ENCODE results near the gene GRM7.

The GRM7 gene

DNA sequence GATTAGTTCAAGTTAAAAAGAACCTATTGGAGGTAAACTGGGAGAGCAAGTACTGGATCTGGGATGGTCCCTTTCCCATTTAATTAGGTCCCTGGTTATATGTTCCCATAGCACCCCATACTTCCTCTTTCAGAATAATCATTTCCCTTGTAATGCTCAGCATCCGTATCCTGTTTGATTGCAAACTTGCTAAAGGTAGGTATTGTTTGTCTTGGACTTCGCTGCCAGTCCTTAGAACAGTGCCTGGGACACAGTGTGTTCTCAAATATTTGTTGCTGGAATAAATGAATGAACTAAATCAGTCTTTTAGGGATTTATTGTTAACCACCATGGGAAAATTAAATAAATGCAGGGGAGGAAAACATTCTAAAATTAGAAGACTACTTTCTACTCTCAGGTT, 299.8 kb downstream of the GRM7 start:
- DNase-seq, result no peak

DNA sequence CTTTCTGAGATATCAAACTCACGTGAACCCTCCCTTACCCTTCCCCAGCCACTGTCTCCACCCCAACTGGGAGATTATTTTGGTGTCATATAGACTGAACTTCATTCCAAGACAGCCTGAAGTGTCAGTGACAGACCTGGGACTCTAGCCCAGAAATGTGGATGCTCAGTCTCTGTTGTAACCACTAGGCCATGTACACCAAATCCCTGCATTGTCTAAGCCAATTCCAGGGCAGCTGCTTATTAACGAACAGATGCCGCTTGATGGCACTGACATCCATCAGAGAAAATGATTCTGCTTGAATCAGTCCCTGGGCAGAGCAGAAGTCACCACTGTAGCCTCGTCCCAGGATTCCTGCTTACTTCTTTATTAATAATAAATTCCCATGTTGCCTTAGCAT, 305.5 kb downstream of the GRM7 start:
- no peak for DNase-seq

DNA sequence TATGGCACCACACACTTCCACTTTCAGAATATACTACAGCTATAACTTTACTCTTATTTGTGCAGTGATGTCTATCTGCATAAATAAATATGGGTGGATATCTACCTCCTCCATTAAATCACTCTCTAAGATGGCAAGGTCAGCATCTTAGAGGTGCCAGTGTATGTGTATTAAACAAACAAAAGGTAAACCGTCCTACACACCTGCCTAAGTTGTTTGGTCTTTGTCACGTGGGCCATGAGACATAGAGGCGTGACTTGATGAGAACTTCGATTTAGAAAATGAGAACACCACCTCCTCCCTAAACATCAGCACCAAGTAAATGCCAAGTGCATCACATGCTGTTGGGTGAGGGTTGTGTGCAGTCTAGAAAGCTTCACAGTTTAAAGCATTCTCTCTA, 310.6 kb downstream of the GRM7 start:
- no peak for DNase-seq

DNA sequence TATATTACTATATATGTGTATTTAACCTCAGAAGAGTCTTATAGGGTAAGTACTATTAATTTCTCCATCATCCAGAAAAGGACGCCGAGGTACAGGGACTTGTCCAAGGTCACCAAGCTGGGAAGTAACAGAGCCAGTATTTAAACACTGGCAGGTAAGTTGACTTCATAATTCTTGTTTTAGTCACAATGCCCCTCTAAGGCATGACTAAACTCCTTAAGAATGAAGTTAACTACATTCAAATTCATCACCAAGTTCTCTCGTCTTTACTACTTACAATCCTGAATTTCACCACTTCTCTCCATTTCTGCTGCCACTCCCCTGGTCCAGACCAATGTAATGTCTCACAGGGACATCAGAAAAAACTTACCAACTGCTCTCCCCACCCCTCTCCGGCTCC, 312.1 kb downstream of the GRM7 start:
- no peak for DNase-seq

DNA sequence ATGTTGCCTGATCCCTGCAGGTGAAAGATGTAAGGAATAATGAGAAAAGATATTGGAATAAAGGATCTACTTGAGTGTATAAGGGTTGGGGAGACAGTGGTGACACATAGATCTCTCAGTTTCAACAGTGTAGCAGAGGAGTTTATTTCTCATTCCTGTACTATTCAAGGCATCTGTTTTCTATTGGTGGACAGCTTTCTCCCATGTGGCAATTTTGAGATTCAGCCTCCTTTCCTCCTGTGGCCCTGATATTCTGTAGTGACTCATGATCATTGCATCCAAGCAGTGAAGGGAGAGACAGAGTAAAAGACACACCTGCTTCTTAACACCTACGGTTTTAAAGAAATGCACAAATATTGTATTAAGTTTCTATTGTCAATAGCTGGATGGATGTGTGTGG, 327.6 kb downstream of the GRM7 start:
- no peak for DNase-seq

DNA sequence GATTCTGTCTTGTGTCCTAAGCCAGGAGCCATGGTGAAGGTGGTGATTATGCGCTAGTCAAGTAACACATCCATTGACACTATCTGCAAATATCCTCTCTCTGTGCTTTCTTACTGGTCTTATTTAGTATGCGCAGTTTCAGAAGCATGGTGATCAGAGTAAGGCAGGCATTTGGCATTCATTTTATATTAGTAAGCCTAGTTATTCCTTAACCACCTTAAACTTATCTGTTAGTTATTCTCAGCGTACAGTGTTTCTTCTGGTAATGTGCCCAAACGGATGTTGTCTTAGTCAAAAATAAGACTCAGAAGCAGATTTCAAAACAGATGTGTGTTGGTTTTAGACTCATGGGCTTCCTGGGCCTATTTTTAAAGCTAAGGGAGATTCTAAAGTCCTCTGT, 329.2 kb downstream of the GRM7 start:
- no peak for DNase-seq

DNA sequence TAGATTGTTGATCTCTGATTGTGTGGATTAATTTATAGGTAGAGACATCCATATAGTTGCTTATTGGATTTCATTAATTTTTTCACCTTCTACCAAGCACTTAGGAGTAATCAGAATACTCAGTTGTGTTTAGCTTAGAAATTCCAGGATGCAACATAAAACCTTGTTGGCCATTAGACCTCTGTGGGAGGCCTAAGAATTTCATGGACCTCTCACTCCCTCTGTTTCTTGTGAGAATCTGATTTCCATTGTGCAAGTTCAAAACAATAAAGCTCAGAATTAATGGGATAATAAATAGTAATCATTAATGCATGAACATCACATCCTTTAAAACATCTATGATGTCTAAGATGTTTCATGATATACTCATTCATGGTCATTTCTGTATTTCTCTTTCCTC, 332.4 kb downstream of the GRM7 start:
- DNase-seq, result no peak

DNA sequence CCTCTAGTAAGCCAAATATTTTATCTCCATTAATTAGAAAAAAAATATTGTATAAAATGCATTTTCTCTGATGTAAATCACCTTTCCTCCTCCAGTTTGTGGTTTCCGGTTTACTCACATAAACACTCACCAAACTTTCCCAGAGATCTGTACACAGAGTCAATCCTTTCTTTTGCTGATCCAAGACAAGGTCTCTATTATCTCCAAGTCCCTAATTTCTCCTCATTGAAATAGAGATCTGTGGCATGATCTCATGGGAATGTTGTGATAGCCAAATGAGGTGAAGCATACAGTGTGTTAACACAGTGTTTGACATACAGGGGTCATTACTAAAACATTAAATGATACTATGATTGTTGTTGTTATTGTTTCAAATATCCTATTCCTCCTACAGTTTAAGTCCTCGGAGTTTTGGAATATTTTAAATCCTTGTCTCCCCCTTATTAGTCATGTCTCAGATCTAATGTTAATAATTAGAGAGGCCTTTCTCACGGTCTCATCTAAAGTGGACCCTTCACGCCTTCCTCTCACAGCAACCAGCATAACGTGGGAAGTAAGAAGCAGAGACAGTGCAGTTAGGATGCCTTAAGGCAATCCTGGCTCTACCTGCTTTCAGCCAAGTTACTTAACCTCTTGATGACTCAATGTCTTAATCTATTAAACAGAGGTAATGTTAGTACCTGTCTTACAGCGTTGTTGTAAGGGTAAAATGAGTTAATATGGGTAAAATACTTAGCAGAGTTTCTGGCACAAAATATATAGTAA, 333.3 kb downstream of the GRM7 start:
- DNase-seq, result no peak

DNA sequence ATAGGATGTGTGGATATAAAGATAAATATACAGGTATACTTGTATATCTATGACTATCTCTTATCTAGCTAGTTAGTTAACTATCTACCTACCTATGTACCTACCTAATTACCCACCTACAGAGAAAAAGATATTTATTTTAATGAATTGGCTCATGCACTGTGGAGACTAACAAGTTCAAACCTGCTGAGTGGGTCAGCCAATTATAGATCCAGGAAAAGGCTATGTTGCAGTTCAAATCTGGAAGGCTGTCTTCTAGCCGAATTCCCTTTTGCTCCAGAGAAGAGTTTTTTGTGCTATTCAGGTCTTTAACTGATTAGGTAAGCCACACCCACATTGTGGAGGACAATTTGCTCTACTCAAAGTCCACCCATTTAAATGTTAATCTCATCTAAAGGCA, 335.0 kb downstream of the GRM7 start:
- DNase-seq, result no peak

DNA sequence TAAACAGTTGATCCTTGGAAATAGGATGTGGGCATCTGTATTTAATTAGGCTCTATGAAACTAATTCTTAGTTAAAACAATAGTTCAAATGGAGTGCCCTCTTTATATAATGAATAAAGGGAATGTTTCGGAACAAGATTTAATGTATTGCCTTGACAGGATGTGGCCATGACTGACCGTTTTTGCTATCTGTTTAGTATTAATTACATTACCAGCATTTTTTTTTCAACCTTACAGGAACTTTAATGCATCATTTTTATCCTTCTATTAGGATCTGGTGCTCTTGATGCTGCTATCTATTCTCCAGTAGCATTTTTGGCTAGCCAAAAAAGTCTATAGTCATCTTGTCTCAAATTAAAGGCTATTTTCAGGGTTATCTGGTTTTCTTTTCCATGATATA, 340.9 kb downstream of the GRM7 start:
- no peak for DNase-seq

DNA sequence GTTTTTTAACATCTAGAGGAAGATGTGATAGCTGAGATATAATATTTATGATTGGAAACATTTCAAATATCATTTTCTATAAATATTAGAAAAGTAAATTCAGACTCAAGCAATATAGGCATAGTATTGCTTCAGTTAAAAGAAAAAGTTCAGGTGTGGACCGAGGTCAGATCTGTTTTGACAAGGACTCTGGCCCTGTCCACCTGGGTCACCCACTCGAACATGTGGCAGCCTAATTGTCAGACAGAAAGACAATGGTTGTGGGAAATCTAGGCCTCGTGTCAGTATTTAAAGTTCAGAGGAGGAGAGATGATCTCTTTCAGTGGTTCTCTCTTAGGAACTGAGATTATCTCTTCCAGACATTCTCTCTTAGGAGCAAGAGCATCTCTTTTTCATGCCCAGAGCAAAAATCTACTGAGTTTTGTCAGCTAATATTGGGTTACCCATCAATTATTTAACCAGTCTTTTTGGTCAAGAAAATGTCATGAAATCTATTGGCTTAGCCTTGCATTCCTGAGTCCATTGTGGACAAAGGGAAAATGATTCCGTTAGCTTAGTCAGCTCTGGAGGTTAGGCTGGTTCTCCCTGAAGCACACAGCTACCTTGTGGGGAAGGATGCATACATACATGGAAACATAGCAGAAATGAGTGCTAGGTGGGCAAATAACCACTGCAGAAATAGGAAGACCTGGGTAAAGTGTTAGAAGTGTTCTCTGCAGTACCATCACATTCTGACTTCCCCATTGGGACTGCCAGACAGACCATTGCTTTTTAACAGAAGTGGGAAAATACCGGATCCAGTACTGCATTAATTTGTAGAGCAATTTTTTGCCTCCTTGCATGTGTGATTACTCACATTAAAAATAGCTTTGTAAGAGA, 343.3 kb downstream of the GRM7 start:
- no peak for DNase-seq

DNA sequence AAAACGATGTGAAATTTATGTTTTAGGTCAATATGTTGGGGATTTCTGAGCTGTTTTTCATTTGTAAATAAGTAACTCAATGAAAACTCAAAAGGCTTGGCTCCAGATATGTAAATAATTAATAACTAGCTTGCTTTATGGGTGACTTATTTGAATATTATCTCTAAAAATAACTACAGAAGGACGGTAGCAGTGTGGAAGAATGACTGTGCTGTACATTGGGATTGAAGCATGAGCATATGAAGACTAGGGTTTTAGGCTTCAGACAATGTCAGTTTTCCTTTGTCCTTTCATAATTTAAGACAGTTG, 343.9 kb downstream of the GRM7 start:
- no peak for DNase-seq

DNA sequence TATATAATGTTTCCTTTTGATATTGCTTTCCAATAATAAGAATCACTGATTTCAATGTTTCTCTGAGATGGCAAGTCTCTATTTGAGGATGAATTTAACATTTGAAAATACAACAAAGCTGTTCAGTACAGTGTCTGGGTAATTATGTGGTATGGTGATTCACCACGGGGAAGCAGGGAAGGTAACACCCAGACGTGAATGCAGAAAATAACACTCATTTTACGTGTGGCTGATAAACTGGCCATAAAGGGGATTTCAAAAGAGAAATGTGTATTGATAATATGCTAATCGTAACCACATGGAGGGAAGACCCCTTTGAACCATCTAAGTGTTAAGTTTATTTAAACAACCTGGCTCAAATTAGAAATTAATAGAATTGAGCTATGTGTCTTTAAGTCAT, 344.6 kb downstream of the GRM7 start:
- no peak for DNase-seq

DNA sequence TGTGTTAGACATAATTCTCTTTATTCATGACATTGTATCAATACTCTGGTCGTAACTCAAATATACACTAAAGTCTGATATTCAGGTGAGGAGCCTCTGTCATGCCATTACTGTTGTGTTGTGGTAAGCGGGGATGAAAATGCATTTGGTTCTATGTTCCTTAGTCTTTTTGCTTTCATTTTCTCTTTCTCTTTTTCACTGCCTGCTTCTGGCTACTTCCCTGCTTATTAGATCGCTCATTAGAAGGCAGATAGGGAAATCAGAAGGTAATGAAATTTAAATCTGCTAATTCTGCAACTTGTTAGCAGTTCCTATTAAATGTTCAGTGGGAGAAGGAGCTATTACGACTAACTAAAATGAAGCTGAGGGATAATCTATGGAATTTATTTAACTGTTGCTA, 345.0 kb downstream of the GRM7 start:
- no peak for DNase-seq

DNA sequence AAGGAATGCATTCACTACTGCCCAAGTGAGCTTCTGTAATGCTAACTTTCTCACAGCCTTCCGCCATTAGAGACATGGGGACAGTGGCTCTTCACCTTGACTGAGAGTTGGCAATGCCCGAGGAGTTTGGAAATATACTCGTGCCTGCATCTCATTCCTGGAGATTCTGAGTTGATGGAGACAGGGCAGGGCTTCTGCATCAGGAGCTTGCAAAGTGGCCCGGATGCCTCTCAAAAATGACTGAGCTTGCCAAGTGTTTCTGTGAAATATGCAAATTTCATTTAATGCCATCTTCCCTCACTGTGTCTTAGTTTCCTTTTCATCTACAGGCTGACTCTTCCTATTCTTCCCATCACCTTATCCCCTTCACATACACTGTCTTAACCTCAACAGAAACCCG, 346.2 kb downstream of the GRM7 start:
- DNase-seq, result no peak

DNA sequence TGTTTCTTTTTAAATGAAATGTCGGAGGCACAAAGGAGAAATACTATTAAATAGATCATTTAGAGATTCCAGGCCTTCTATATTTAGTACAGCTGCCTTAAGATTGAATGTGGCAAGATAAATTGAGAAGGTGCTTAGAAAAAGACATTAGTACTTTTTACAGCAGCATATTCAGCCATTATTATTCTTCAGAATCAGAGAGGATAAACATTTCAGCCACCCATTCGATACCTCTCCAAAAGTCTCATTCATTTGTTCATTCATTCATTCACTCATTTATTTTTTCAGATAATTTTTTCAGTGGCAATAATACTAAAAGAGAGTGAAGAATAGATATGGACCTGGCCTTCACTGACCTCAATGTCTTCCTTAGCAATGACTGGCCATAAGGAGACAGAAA, 347.0 kb downstream of the GRM7 start:
- DNase-seq, result no peak

DNA sequence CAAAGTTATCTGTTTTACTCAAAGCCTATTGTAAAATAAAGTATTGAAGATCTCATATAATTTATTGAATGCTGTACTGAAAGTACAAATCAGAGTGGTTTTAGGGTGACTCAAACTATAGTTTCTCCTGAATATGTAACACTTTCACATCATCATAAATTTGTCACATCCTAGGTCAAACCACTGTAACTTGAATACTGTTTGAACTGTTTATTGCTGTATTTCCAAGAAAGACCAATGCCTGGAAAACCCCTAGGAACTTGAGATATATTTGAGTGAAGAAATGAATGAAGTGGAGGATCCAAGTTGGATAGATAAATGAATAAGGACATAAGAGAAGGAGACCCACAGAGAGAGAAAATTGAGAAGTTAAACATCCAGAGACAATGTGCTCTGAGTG, 348.2 kb downstream of the GRM7 start:
- no peak for DNase-seq

DNA sequence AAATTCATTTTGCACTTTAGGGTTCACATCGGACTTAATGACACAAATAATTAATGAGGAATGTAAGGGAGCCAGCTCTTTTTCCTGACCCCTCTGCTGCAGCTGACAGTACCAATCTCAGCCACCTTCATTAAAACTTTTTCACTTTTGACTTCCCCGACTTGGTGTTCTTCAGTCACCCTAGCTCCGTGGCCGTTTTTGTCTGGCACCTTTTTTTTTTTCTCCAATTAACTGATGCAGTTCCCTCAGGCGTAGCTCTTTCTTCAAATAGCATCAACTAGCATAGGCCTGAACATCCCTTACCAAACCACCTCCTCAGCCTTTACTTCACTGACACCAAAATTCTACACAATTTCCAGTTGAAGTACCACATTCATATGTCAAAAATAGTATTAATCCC, 350.8 kb downstream of the GRM7 start:
- no peak for DNase-seq

DNA sequence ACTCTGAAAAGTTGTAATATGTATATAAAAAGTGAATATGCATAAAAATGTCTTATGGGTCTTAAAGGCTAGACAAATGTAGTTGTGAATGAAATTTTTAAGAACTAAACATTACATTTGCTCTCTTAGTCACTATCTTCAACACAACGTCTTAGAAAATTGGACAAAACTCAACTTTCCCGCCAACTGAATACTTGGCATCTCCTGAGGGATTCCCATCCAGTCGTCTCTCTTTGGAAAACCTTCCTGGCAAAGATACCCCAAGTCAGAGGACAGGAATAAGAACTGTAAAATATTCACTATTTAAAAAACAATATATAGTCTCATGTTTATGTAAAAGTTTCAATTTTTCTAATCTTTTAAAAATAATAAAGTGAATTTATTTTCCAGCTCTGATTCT, 354.8 kb downstream of the GRM7 start:
- no peak for DNase-seq

DNA sequence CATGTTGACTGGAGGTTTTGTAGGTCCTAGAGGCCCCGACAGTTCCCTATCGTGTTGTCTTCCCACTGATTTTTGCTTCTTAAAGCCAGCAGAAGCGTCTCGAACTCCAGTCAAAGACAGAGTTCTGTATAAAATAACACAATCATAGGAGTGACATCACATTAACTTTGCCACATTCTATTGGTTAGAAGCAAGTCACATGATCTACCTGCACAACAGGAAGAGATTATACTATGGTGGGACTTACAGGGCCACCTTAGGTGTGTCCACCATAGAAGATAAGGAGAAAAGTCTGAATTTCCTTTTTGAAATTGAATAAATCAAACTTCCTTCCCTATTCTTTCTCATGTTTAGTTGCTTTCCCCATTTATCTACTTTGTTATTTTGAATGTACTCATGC, 365.5 kb downstream of the GRM7 start:
- no peak for DNase-seq

DNA sequence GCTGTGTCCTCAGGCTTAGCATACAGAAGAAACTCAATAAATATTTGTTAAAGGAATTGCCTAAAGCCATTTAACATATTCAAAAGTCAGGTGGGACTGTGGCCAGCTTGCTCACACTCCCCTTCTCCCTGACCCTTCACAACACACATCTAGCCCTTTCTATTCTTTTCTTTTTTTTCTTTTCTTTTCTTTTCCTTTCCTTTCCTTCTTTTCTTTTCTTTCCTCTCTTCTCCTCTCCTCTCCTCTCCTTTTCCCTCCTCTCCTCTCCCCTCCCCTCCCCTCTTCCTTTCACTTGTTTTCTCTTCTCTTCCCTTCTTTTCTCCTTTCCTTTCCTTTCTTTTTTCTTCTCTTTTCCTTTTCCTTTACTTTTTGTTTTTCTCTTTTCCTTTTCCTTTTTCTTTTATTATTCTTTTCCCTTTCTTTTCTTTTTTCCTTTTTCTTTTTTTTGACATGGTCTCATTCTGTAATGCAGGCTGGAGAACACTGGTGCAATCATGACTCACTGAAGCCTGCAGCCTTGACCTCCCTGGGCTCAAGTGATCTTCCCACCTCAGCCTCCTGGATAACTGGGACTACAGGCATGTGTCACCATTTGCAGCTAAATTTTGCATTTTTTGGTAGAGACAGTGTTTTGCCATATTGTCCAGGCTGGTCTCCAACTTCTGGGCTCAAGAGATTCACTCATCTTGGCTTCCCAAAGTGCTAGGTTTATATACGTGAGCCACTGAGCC, 377.8 kb downstream of the GRM7 start:
- no peak for DNase-seq

DNA sequence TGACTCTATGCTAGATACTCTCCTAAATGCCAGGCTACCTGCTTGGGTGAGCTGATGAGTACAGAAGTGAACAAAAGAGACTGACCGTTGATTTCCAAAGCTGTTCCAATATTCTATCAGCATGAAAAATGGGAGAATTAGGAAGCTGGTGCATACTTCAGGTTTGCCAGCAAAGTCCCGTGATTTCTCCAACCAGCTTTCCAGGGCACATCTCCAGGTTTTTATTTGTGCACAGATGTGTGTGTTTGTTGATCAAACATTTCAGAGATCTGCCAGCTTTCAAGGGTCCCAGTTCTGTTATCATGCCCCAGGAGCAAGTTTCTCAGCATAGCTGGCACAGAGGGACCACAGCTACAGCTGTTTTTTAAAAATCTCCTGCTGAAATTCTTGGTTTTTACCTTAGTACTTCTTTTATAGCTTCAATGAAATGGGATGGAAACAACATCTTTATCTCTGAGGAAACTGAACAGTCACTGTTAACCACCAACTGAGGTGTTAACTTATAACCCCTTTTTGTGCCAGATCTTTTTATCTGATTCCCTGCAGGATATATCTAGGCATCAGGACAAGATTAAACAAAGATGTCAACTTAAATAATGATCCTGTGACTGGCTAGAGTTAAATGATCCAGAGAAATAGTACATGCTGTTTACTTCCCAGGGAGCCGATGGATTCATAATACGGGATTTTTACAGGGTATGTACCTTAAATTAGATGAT, 380.8 kb downstream of the GRM7 start:
- no peak for DNase-seq

DNA sequence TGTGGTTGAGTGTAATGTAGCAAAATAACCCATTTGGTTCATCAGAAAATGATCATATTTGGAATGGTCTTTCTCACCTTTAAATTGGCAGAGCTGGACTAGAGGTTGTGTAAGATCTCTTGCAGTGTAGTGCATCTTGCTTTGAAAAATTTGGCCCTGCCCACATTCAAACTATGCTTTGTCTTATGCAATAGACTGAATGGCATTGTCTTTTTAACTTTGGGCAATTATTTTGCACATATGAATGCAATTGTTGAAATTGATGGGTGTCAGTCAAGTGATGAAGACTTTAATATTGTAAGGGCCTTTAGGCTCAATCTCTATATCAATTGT, 381.4 kb downstream of the GRM7 start:
- DNase-seq, result no peak

Data from NCI-H510A (cell line).